BLaER1 (cell line): ENCODE data around the gene KLHL25.

Experiments used
- H3K27ac ChIP-seq: shearing (Covaris generic); formaldehyde crosslinking; 2 replicates; pipeline ENCODE4 v1.8.1; 2022
- H3K27me3 ChIP-seq: shearing (Covaris generic); formaldehyde crosslinking; 2 replicates; pipeline ENCODE4 v1.8.1; 2022
- H3K36me3 ChIP-seq: shearing (Covaris generic); formaldehyde crosslinking; 2 replicates; pipeline ENCODE4 v1.8.1; 2022
- H3K4me1 ChIP-seq: shearing (Covaris generic); formaldehyde crosslinking; 2 replicates; pipeline ENCODE4 v1.8.1; 2022
- H3K4me2 ChIP-seq: shearing (Covaris generic); formaldehyde crosslinking; 2 replicates; pipeline ENCODE4 v1.8.1; 2022
- H3K4me3 ChIP-seq: shearing (Covaris generic); formaldehyde crosslinking; 2 replicates; pipeline ENCODE4 v1.8.1; 2022
- H3K9ac ChIP-seq: shearing (Covaris generic); formaldehyde crosslinking; 2 replicates; pipeline ENCODE4 v1.8.1; 2022
- H3K9me3 ChIP-seq: shearing (Covaris generic); formaldehyde crosslinking; 2 replicates; pipeline ENCODE4 v1.8.1; 2022
- H4K20me1 ChIP-seq: shearing (Covaris generic); formaldehyde crosslinking; 2 replicates; pipeline ENCODE4 v1.8.1; 2022
- Cebpa-rat ChIP-seq: shearing (Covaris generic); IDR thresholded peaks from 2 replicates; pipeline ENCODE4 v1.8.1; 2022

Gene KLHL25

DNA sequence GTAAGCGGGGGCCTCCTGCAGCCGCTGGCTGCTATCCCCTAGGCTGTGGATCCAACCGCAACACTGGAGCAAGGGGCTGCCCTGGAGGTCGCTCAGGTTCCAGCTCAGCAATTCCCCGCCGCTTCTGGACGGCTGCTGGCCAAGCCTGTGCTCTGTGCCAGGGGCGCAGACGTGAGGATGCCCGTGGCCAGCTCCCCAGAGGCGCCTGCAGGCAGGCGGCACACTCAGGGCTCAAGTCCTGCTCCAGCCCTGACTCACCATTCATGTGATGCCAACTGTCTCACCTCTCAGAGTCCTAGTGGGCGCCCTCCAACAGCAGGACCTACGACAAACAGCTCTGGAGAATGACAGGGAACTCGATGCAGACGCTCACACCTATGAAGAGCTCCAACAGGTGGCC, 31.6 kb downstream of the KLHL25 start:
- H3K27me3 ChIP-seq: no peaks in the 10 kb centered on the region
- TF ChIP-seq Cebpa-rat: no peak
- H3K4me3 ChIP-seq: no peak overlapping the region
- peaks cover 77% of the 10 kb centered on the region for H3K36me3 ChIP-seq
- no peaks in the 10 kb centered on the region for H3K9me3 ChIP-seq
- H3K4me2 ChIP-seq: no peak overlapping the region
- no peak overlapping the region for H3K27ac ChIP-seq
- H3K4me1 ChIP-seq: peaks cover 18% of the 10 kb centered on the region
- H3K9ac ChIP-seq: no peak overlapping the region
- H4K20me1 ChIP-seq: peaks cover 86% of the 10 kb centered on the region

GRCh38 chr15:85762756-85763127, 32.0 kb downstream of the KLHL25 start:
- H3K4me3 ChIP-seq: no peak overlapping the region
- no peaks in the 10 kb centered on the region for H3K27me3 ChIP-seq
- TF ChIP-seq Cebpa-rat: no peak
- H3K9me3 ChIP-seq: no peaks in the 10 kb centered on the region
- H3K4me1 ChIP-seq: peaks cover 18% of the 10 kb centered on the region
- no peak overlapping the region for H3K4me2 ChIP-seq
- H3K9ac ChIP-seq: no peak overlapping the region
- peaks cover 77% of the 10 kb centered on the region for H3K36me3 ChIP-seq
- peaks cover 82% of the 10 kb centered on the region for H4K20me1 ChIP-seq
- H3K27ac ChIP-seq: no peak overlapping the region

- no peak overlapping the region for H3K27ac ChIP-seq
- no peaks in the 10 kb centered on the region for H3K27me3 ChIP-seq
- H3K36me3 ChIP-seq: peaks cover 79% of the 10 kb centered on the region
- H3K4me2 ChIP-seq: no peak overlapping the region
- H4K20me1 ChIP-seq: peaks cover 76% of the 10 kb centered on the region
- H3K4me3 ChIP-seq: no peak overlapping the region
- H3K4me1 ChIP-seq: peaks cover 18% of the 10 kb centered on the region
- TF ChIP-seq Cebpa-rat: no peak
- H3K9ac ChIP-seq: no peak overlapping the region
- no peaks in the 10 kb centered on the region for H3K9me3 ChIP-seq
Measured at GRCh38 chr15:85762039-85762755, 32.5 kb downstream of the KLHL25 start.

GRCh38 chr15:85761635-85762034, 33.1 kb downstream of the KLHL25 start:
- TF ChIP-seq Cebpa-rat: no peak
- Histone ChIP-seq H4K20me1 (peaks cover 70% of the 10 kb centered on the region), H3K9ac (no peak overlapping the region)

GRCh38 chr15:85760531-85761371, 34.0 kb downstream of the KLHL25 start:
- Histone ChIP-seq H3K4me3 (no peak overlapping the region), H3K4me1 (peaks cover 18% of the 10 kb centered on the region), H3K27me3 (no peaks in the 10 kb centered on the region), H4K20me1 (peaks cover 62% of the 10 kb centered on the region), H3K9me3 (no peaks in the 10 kb centered on the region), H3K27ac (no peak overlapping the region), H3K9ac (no peak overlapping the region), H3K4me2 (no peak overlapping the region), H3K36me3 (peaks cover 89% of the 10 kb centered on the region)
- TF ChIP-seq Cebpa-rat: no peak

More at GRCh38 chr15:85761635-85762034, 33.1 kb downstream of the KLHL25 start:
- Histone ChIP-seq H3K4me2 (no peak overlapping the region), H3K9me3 (no peaks in the 10 kb centered on the region), H3K4me3 (no peak overlapping the region), H3K36me3 (peaks cover 83% of the 10 kb centered on the region), H3K4me1 (peaks cover 18% of the 10 kb centered on the region), H3K27ac (no peak overlapping the region), H3K27me3 (no peaks in the 10 kb centered on the region)

- Histone ChIP-seq H3K9me3 (no peaks in the 10 kb centered on the region), H3K4me3 (no peak overlapping the region), H3K4me1 (peaks cover 17% of the 10 kb centered on the region), H3K27ac (no peak overlapping the region), H3K9ac (no peak overlapping the region), H3K4me2 (no peak overlapping the region), H3K36me3 (peaks cover 93% of the 10 kb centered on the region), H4K20me1 (peaks cover 58% of the 10 kb centered on the region), H3K27me3 (no peaks in the 10 kb centered on the region)
- TF ChIP-seq Cebpa-rat: no peak
Measured at GRCh38 chr15:85760049-85760448, 34.7 kb downstream of the KLHL25 start.

DNA sequence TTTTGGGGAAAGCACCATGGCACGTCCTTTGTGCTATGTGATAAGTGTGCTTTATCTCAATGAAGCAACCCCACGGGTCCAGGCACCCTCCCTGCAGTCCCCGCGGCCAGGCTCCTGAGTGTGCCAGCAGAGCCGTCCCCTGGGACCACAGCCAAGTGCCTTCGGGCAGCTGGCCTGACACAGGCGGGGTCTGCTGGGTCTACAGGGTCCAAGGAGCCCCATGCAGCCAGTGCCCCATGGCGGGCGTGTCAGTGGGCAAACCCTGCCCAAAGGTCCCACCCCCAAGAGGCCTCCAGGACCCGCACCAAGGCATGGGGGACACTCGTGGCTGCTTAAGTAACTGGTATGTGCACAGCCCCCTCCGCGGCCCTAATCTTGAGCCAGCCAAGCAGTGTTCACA, 35.3 kb downstream of the KLHL25 start:
- no peak for TF ChIP-seq Cebpa-rat
- peaks cover 87% of the 10 kb centered on the region for H3K36me3 ChIP-seq

DNA sequence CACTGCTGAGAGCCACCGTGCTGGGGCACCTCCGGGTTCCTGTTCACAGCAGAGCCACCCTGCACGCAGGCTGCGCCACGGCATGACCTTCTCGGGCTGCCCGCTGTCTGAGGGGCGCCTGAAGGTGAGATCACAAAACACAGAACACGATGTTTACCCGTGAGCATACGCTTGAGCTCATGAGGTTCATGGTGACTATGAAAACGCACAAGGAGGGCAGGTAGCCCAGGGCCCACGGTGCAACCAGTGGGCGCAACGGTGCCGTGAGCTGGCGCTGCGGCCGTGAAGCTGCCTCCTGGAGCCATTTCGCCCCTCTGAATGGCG, 36.1 kb downstream of the KLHL25 start:
- Histone ChIP-seq H3K4me1 (peaks cover 15% of the 10 kb centered on the region), H4K20me1 (peaks cover 43% of the 10 kb centered on the region), H3K4me3 (no peak overlapping the region), H3K27ac (no peak overlapping the region), H3K27me3 (no peaks in the 10 kb centered on the region), H3K9me3 (no peaks in the 10 kb centered on the region), H3K9ac (no peak overlapping the region), H3K4me2 (no peak overlapping the region), H3K36me3 (peaks cover 81% of the 10 kb centered on the region)
- no peak for TF ChIP-seq Cebpa-rat

More for the DNA sequence above, 35.3 kb downstream of the KLHL25 start:
- H3K4me3 ChIP-seq: no peak overlapping the region
- no peaks in the 10 kb centered on the region for H3K9me3 ChIP-seq
- H3K4me2 ChIP-seq: no peak overlapping the region
- peaks cover 12% of the 10 kb centered on the region for H3K4me1 ChIP-seq
- H4K20me1 ChIP-seq: peaks cover 51% of the 10 kb centered on the region
- H3K27me3 ChIP-seq: no peaks in the 10 kb centered on the region
- no peak overlapping the region for H3K27ac ChIP-seq
- no peak overlapping the region for H3K9ac ChIP-seq

- Histone ChIP-seq H3K27ac (no peak overlapping the region), H4K20me1 (peaks cover 38% of the 10 kb centered on the region), H3K4me1 (peaks cover 16% of the 10 kb centered on the region), H3K9ac (no peak overlapping the region), H3K4me2 (no peak overlapping the region), H3K9me3 (no peaks in the 10 kb centered on the region), H3K36me3 (peaks cover 80% of the 10 kb centered on the region), H3K4me3 (no peak overlapping the region), H3K27me3 (no peaks in the 10 kb centered on the region)
- TF ChIP-seq Cebpa-rat: no peak
Measured at GRCh38 chr15:85757939-85758654, 36.6 kb downstream of the KLHL25 start.
